Mucosa of stomach (tissue), 1 donor: Measurements from ENCODE around the gene ICAM5.
A peak's percentile ranks its signal among the peaks of the same experiment; 100 is the strongest.
"Not testable (repeated sequence)": the region's sequence is repeated elsewhere in the genome, so short reads cannot be mapped to it uniquely, and the experiment has no call there.

Experiments used
- H3K27me3 ChIP-seq: one replicate; pipeline ENCODE4 v1.7.0; 2013; ENCODE audit warnings: mild to moderate bottlenecking, low read length; ENCODE audit not compliant: control insufficient read depth, insufficient read depth
- H3K36me3 ChIP-seq: one replicate; pipeline ENCODE4 v1.7.0; 2013; ENCODE audit warnings: low read length; ENCODE audit not compliant: control insufficient read depth, insufficient read depth
- H3K4me1 ChIP-seq: one replicate; pipeline ENCODE4 v1.7.0; 2013; ENCODE audit warnings: mild to moderate bottlenecking, low read length; ENCODE audit not compliant: control insufficient read depth, insufficient read depth
- H3K4me3 ChIP-seq: one replicate; pipeline ENCODE4 v1.7.0; 2013; ENCODE audit warnings: low read length
- H3K9ac ChIP-seq: one replicate; pipeline ENCODE4 v1.7.0; 2013; ENCODE audit warnings: mild to moderate bottlenecking, low read length, moderate library complexity
- H3K9me3 ChIP-seq: one replicate; pipeline ENCODE4 v1.7.0; 2013; ENCODE audit warnings: mild to moderate bottlenecking, low read length, moderate library complexity; ENCODE audit not compliant: control insufficient read depth
- donor health status: Pancreatic carcinoma.

The ICAM5 gene

DNA sequence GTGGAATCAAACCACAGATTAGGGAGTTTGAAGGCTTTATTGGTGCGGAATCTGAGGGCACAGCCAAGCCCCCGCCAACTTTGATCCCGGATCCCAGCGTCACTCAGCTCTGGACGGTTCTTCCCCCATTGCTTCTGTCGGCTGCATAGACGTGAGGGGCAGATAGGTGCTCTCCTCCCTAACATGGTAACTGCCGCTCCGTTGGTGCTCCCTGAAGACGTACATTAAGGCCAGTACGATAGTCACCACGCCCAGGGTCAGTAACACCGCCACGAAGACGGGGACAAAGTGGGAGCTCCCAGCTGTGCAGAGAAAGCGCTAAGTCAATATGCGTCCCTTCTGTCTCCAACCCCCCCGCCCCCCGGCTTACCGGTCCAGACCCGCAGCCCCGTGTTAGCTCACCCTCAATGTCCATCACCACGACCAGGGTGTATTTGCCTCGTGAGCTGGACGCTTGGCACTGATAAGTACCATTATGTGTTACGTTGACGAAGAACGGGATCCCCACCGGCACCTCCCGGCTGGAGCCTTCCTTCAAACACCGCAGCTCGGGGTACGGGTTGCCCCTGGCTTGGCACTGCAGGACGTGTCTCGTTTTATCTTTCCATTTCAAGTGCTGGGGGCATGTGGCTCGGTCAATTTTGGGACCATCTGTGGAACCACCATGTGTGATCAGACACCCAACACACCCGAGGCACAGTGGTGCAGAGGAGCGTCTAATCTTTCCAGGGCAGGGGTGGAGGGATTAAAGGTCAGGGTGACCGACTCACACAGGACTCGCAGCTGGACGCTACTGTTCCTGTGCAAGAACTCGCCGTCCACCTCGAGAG lies 44.2 kb downstream of the ICAM5 start:
- Histone ChIP-seq H3K9ac (peak overlapping the region; percentile 45), H3K4me1 (peaks cover 19% of the 10 kb centered on the region), H3K9me3 (no peaks in the 10 kb centered on the region), H3K36me3 (no peaks in the 10 kb centered on the region), H3K27me3 (no peaks in the 10 kb centered on the region), H3K4me3 (peak overlapping the region; percentile 79)

GRCh38 chr19:10334588-10335351 lies 45.0 kb downstream of the ICAM5 start:
- H3K9me3 ChIP-seq, result no peaks in the 10 kb centered on the region
- no peaks in the 10 kb centered on the region for H3K36me3 ChIP-seq
- H3K27me3 ChIP-seq, result no peaks in the 10 kb centered on the region
- H3K9ac ChIP-seq, result peak overlapping the region; percentile 45
- H3K4me3 ChIP-seq, result peak overlapping the region; percentile 79
- H3K4me1 ChIP-seq, result peaks cover 19% of the 10 kb centered on the region

DNA sequence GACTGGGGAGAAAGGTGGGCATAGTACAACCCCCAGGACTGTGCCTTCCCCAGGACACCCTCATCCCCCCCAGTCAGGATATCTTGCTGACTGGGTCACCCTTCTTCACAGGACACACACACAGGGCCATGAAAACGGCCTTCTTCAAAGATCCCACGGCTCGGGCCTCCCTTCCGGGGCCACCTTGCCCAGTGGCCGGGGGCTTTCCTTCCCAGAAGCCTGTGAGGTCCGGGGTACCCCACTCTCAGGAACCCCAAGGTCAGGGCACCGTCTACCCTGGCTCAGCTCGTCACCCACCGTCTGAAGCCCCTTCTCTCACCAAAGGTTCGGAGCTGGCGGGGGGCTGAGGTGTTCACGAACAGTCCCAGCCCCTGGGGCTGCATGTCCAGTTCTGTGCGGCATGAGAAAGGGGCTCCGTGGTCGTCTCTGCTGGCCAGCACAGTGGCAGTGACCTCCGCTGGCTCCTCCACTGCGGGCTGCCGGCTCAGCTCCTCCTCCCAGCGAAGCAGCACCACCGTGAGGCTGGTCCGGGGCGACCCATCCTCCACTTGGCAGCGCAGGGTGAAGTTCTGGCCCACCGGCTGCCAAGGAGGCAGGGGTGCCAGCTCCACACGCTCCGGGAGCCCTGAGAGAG lies 45.7 kb downstream of the ICAM5 start:
- H3K9ac ChIP-seq, result no peak overlapping the region
- no peaks in the 10 kb centered on the region for H3K36me3 ChIP-seq
- H3K27me3 ChIP-seq, result no peaks in the 10 kb centered on the region
- H3K4me1 ChIP-seq, result peaks cover 19% of the 10 kb centered on the region
- no peaks in the 10 kb centered on the region for H3K9me3 ChIP-seq
- H3K4me3 ChIP-seq, result no peak overlapping the region

DNA sequence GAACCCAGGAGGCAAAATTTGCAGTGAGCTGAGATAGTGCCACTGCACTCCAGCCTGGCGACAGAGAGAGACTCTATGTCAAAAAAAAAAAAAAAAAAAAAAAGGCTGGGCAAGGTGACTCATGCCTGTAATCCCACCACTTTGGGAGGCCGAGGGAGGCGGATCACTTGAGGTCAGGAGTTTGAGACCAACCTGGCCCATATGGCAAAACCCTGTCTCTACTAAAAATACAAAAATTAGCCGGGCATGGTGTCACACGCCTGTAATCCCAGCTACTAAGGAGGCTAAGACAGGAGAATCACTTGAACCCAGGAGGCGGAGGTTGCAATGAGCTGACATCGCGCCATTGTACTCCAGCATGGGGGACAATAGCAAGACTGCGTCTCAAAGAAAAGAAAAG lies 47.0 kb downstream of the ICAM5 start:
- peaks cover 19% of the 10 kb centered on the region for H3K4me1 ChIP-seq
- H3K27me3 ChIP-seq, H3K4me3 ChIP-seq, H3K36me3 ChIP-seq, H3K9ac ChIP-seq, H3K9me3 ChIP-seq: not testable (repeated sequence)

DNA sequence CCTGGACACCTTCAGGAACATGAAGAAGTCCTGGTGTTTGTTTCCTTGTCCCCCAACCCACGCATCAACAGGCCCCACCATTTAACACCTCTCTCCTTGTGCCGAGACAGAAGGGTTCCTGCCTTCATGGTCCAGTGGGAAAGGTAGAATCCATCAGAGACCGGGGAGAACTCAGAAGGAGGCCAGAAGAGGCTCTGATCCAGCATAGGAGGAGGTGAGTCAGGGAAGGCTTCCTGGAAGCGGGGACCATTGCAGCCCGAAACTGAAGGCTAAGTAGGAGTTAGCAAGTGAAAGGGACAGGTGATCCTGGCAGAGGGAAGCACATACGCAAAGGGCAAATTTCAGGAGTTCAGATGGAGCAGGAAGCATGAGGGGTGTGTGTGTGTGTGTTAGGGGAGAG lies 49.2 kb downstream of the ICAM5 start:
- Histone ChIP-seq H3K27me3 (no peaks in the 10 kb centered on the region), H3K9ac (peak overlapping the region; percentile 34), H3K4me3 (no peak overlapping the region)

DNA sequence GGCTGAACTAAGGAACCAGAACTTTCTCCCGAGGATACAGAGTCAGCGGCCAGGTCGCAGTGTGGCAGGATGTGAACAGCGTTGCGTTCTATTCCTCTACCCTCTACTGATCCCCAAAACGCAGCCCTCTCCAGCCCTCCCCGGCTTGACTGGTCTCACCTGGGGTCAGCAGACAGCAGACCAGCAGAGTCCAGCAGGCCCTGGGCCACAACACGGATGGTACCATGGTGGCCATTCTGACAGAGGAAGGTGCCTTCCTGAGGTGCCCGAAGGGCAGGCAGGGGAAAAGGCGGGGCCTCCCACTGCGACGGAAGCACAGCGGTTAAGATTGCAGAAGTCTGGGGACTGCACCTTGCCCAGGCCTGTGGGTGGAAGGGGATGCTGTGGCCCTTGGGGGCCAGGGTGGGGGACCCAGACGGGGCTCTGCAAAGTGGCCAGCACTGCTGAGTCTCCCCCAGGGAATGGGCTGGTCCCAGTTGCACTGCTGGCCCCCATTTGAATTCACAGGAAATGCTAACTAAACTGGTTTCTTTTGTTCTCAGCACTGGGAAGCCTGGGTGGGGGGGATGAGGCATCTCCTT lies 49.7 kb downstream of the ICAM5 start, which contains the start of gene ICAM3:
TSS of gene ICAM3 (minus strand) at position 245 of the 581 bp plus-strand sequence. CDS start at position 235, 10 bp downstream.
- Histone ChIP-seq H3K36me3 (no peaks in the 10 kb centered on the region), H3K9me3 (no peaks in the 10 kb centered on the region), H3K9ac (peak within 1 kb of the TSS; percentile 34), H3K4me3 (no peak within 1 kb of the TSS), H3K27me3 (no peaks in the 10 kb centered on the region), H3K4me1 (peaks cover 4% of the 10 kb centered on the region)

More for the DNA sequence above, 49.2 kb downstream of the ICAM5 start:
- H3K9me3 ChIP-seq, result no peaks in the 10 kb centered on the region
- no peaks in the 10 kb centered on the region for H3K36me3 ChIP-seq
- peaks cover 9% of the 10 kb centered on the region for H3K4me1 ChIP-seq

- H3K36me3 ChIP-seq, result no peaks in the 10 kb centered on the region
- H3K9me3 ChIP-seq, result no peaks in the 10 kb centered on the region
- no peak overlapping the region for H3K9ac ChIP-seq
- peaks cover 3% of the 10 kb centered on the region for H3K4me1 ChIP-seq
- H3K4me3 ChIP-seq, result no peak overlapping the region
- H3K27me3 ChIP-seq, result no peaks in the 10 kb centered on the region
Observed at GRCh38 chr19:10339977-10340376, 50.2 kb downstream of the ICAM5 start.

DNA sequence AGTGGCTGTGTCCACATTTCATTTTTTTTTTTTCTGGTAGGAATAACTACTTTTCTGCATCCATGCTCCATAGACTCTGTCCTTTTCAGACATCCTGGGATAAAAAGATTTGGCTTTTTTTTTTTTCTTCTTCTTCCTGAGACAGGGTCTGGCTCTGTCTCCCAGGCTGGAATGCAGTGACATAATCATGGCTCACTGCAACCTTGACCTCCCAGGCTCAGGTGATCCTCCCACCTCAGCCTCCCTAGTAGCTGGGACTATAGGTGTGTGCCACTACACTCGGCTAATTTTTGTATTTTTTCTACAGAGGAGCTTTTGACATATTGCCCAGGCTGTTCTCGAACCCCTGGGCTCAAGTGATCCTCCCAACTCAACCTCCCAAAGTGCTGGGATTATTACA lies 53.7 kb downstream of the ICAM5 start:
- no peaks in the 10 kb centered on the region for H3K4me1 ChIP-seq
- H3K27me3 ChIP-seq, result no peaks in the 10 kb centered on the region
- H3K36me3 ChIP-seq, result no peaks in the 10 kb centered on the region
- H3K9me3 ChIP-seq, result no peaks in the 10 kb centered on the region
- no peak overlapping the region for H3K9ac ChIP-seq
- no peak overlapping the region for H3K4me3 ChIP-seq

- no peak overlapping the region for H3K9ac ChIP-seq
- H3K27me3 ChIP-seq, result no peaks in the 10 kb centered on the region
- no peaks in the 10 kb centered on the region for H3K9me3 ChIP-seq
- H3K4me3 ChIP-seq, result no peak overlapping the region
- H3K4me1 ChIP-seq, result no peaks in the 10 kb centered on the region
- no peaks in the 10 kb centered on the region for H3K36me3 ChIP-seq
Observed at GRCh38 chr19:10344780-10345179, 55.0 kb downstream of the ICAM5 start.
